ENCODE results near the gene PIGR. TPM values are rescaled to one million over a fixed set of nuclear protein-coding genes. Genes with fewer than 3 reads are reported as not detected.

PIGR gene
- polyA plus RNA-seq, 1 of the 3 experiments (the other 2 are of a cell fraction): not detected

DNA sequence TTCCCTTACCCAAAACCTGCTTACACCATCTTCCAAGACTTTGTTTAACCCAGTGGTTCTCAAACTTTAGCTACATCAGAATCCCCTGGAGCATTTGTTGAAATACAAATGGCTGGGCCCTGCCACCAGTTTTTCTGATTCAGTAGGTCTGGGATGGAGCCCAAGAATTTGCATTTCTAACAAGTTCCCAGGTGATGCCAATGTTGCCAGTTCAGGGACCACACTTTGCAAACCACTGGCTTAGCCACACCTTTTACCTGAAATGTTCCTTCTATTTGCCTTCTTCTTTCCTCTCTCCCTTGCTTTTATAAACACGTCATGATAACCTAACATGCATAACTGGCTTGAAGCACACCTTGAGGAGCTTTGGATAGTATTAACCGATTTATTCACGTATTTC, 40.1 kb upstream of the PIGR start:
- WGBS (ENCODE audit: low lambda C conversion rate): 14% methylated on average over 3 of the region's 3 CpGs
- CTCF ChIA-PET: interaction anchor here (0.8 to 1.1 kb wide), 5 partner anchors 14 to 379 kb away, joined by 3 to 4 read pairs (median 3); no protein-coding TSS in a partner anchor
- POLR2A ChIA-PET: no interaction called here

DNA sequence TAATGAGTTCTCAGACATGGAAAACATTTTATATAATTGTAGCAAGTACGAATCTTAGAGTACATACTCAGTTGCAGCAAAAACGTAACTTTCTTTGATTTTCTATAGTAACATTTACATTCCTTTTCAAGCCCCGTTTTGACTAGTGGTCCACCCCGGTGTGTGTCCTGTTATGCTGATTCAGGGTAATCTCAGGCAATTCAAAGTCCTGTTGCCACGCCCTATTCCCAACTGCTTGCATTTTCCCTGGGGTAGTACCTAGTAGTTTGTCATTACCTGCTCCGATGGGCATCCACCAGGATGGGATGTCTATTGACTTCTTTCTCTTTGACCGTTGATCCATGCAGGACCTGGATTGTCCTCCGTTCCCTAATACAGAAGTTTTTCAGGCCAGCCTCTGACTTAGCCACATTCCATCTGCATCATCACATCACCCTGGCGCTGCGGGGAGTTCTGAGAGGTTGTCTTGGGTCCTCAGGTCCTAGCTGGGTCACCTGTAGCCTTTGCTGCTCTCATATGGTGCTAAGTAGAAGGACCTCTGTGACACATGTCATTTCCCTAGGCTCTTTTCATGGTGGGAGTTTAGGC, 39.0 kb upstream of the PIGR start:
- WGBS (ENCODE audit: low lambda C conversion rate): 24% methylated on average over 10 of the region's 10 CpGs

More for the DNA sequence above, 40.1 kb upstream of the PIGR start:
- no peaks in the 10 kb centered on the region for H3F3A ChIP-seq (replicated peaks; ENCODE audit: insufficient read depth)
- DNase-seq: no peak
- H3K4me3 ChIP-seq (ENCODE audit: low read depth in 2 of 2, low read length in 1 of 2): no peak overlapping the region
- H3K4me2 ChIP-seq: no peak overlapping the region
- no peaks in the 10 kb centered on the region for H3K4me1 ChIP-seq (ENCODE audit: control insufficient read depth in 1 of 2, insufficient read depth in 2 of 2, low read depth in 1 of 2, low read length in 1 of 2)
- H3K27me3 ChIP-seq (ENCODE audit: insufficient read depth): peaks cover 63% of the 10 kb centered on the region; the same call in 1 of the 2 replicates
- H3K79me2 ChIP-seq (ENCODE audit: insufficient read depth): no peaks in the 10 kb centered on the region
- no peaks in the 10 kb centered on the region for H3K9me2 ChIP-seq
- H3K36me3 ChIP-seq (replicated peaks in 1 of 2; ENCODE audit: control insufficient read depth in 1 of 2, insufficient read depth in 2 of 2, low read length in 1 of 2): no peaks in the 10 kb centered on the region
- no peak overlapping the region for H3K27ac ChIP-seq (ENCODE audit: low read depth in 2 of 2, low read length in 1 of 2)
- H4K20me1 ChIP-seq (ENCODE audit: insufficient read depth): no peaks in the 10 kb centered on the region
- H3K9me3 ChIP-seq: no peaks in the 10 kb centered on the region
- no peak overlapping the region for H2AFZ ChIP-seq (ENCODE audit: low read depth)
- TF ChIP-seq MXI1 (IDR thresholded peaks at IDR 0.05; ENCODE audit: low read depth, low read length): no peak
- TF ChIP-seq, protein P1, sequence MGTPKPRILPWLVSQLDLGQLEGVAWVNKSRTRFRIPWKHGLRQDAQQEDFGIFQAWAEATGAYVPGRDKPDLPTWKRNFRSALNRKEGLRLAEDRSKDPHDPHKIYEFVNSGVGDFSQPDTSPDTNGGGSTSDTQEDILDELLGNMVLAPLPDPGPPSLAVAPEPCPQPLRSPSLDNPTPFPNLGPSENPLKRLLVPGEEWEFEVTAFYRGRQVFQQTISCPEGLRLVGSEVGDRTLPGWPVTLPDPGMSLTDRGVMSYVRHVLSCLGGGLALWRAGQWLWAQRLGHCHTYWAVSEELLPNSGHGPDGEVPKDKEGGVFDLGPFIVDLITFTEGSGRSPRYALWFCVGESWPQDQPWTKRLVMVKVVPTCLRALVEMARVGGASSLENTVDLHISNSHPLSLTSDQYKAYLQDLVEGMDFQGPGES (IDR thresholded peaks at IDR 0.05; ENCODE audit: low read depth, low read length): no peak
- no peak for TF ChIP-seq SIN3A (IDR thresholded peaks at IDR 0.05; ENCODE audit: borderline replicate concordance, low read depth, low read length)
- no peak for TF ChIP-seq GABPA (IDR thresholded peaks at IDR 0.05; ENCODE audit: low read depth)
- no peak overlapping the region for H3K9ac ChIP-seq

More for the DNA sequence above, 39.0 kb upstream of the PIGR start:
- CTCF ChIA-PET: interaction anchor here (1.1 kb wide), 1 partner anchor 354 kb away, joined by 3 read pairs; no protein-coding TSS in a partner anchor
- Histone ChIP-seq H3K4me2 (no peak overlapping the region), H3K27me3 (ENCODE audit: insufficient read depth) (peaks cover 60% of the 10 kb centered on the region; the same call in 1 of the 2 replicates), H3F3A (replicated peaks; ENCODE audit: insufficient read depth) (no peaks in the 10 kb centered on the region), H3K9ac (no peak overlapping the region), H3K79me2 (ENCODE audit: insufficient read depth) (no peaks in the 10 kb centered on the region), H3K27ac (ENCODE audit: low read depth in 2 of 2, low read length in 1 of 2) (no peak overlapping the region), H3K36me3 (replicated peaks in 1 of 2; ENCODE audit: control insufficient read depth in 1 of 2, insufficient read depth in 2 of 2, low read length in 1 of 2) (no peaks in the 10 kb centered on the region), H4K20me1 (ENCODE audit: insufficient read depth) (no peaks in the 10 kb centered on the region), H3K9me2 (no peaks in the 10 kb centered on the region), H3K4me3 (ENCODE audit: low read depth in 2 of 2, low read length in 1 of 2) (no peak overlapping the region), H3K9me3 (no peaks in the 10 kb centered on the region), H2AFZ (ENCODE audit: low read depth) (no peak overlapping the region), H3K4me1 (ENCODE audit: control insufficient read depth in 1 of 2, insufficient read depth in 2 of 2, low read depth in 1 of 2, low read length in 1 of 2) (no peaks in the 10 kb centered on the region)
- DNase-seq: no peak
- TF ChIP-seq YY1 (IDR thresholded peaks at IDR 0.05; ENCODE audit: low read depth): no peak
- TF ChIP-seq, protein P1 (IDR thresholded peaks at IDR 0.05; ENCODE audit: low read depth, low read length): no peak
- TF ChIP-seq NFIC (IDR thresholded peaks at IDR 0.05; ENCODE audit: borderline replicate concordance): no peak
- TF ChIP-seq RXRA (IDR thresholded peaks at IDR 0.05; ENCODE audit: borderline replicate concordance, low read depth): no peak
- TF ChIP-seq, protein P2, sequence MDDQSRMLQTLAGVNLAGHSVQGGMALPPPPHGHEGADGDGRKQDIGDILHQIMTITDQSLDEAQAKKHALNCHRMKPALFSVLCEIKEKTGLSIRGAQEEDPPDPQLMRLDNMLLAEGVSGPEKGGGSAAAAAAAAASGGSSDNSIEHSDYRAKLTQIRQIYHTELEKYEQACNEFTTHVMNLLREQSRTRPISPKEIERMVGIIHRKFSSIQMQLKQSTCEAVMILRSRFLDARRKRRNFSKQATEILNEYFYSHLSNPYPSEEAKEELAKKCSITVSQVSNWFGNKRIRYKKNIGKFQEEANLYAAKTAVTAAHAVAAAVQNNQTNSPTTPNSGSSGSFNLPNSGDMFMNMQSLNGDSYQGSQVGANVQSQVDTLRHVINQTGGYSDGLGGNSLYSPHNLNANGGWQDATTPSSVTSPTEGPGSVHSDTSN (IDR thresholded peaks at IDR 0.05): no peak
- no peak for TF ChIP-seq EZH2phosphoT487 (IDR thresholded peaks at IDR 0.05; ENCODE audit: borderline replicate concordance, low read depth)
- no peak for TF ChIP-seq FOXJ3 (CRISPR knock-in tag; IDR thresholded peaks at IDR 0.05)
- TF ChIP-seq SMC3 (IDR thresholded peaks at IDR 0.05; ENCODE audit: low read depth, low read length): no peak
- POLR2A ChIA-PET: interaction anchor here (0.6 kb wide), 1 partner anchor 19 kb away, joined by 3 read pairs; no protein-coding TSS in a partner anchor

Data from SK-N-SH (cell line).